MM.1S (cell line): ENCODE data around the gene CCDC154.

ENCODE experiments used
- DNase-seq: peaks from one replicate; pipeline ENCODE4 v3.0.0-alpha.2; 2015
- H2AFZ ChIP-seq: fragments of 300-600 bp; sonication (generic); 2 replicates; pipeline ENCODE4 v1.6.0; 2016; ENCODE audit warnings: antibody characterized with exemption, low read length
- H3F3A ChIP-seq: fragments of 300-600 bp; sonication (generic); 2 replicates; pipeline ENCODE4 v1.6.1; 2016; ENCODE audit warnings: mild to moderate bottlenecking, antibody characterized with exemption, low read length, moderate library complexity, mixed read lengths; ENCODE audit not compliant: insufficient read depth
- H3K27ac ChIP-seq: fragments of 300-600 bp; sonication (generic); 2 replicates; pipeline ENCODE4 v1.5.1; 2016; ENCODE audit warnings: mild to moderate bottlenecking, low read length
- H3K27me3 ChIP-seq: fragments of 300-600 bp; sonication (generic); replicated peaks from 2 replicates; pipeline ENCODE4 v1.6.0; 2016; ENCODE audit warnings: low read length; ENCODE audit not compliant: insufficient read depth
- H3K36me3 ChIP-seq: fragments of 300-600 bp; sonication (generic); replicated peaks from 2 replicates; pipeline ENCODE4 v1.6.1; 2016; ENCODE audit warnings: mild to moderate bottlenecking, low read length, mixed read lengths; ENCODE audit not compliant: insufficient read depth
- H3K4me1 ChIP-seq: fragments of 300-600 bp; sonication (generic); 2 replicates; pipeline ENCODE4 v1.6.1; 2016; ENCODE audit warnings: low read length, mixed read lengths
- H3K4me2 ChIP-seq: fragments of 300-600 bp; sonication (generic); 2 replicates; pipeline ENCODE4 v1.6.0; 2016; ENCODE audit warnings: low read depth, low read length
- H3K4me3 ChIP-seq: fragments of 300-600 bp; sonication (generic); 2 replicates; pipeline ENCODE4 v1.5.1; 2016; ENCODE audit warnings: low read length, mixed read lengths
- H3K79me2 ChIP-seq: fragments of 300-600 bp; sonication (generic); 2 replicates; pipeline ENCODE4 v1.6.1; 2016; ENCODE audit warnings: mixed run types, low read length, mixed read lengths
- H3K9ac ChIP-seq: fragments of 300-600 bp; sonication (generic); 2 replicates; pipeline ENCODE4 v1.6.1; 2016; ENCODE audit warnings: low read length, mixed read lengths
- H3K9me2 ChIP-seq: fragments of 300-600 bp; sonication (generic); replicated peaks from 2 replicates; pipeline ENCODE4 v1.6.1; 2016; ENCODE audit warnings: mild to moderate bottlenecking, low read length, mixed read lengths; ENCODE audit not compliant: insufficient read depth
- H3K9me3 ChIP-seq: fragments of 300-600 bp; sonication (generic); replicated peaks from 2 replicates; pipeline ENCODE4 v1.6.1; 2016; ENCODE audit warnings: mild to moderate bottlenecking, low read length, mixed read lengths; ENCODE audit not compliant: insufficient read depth
- H4K20me1 ChIP-seq: fragments of 300-600 bp; sonication (generic); 2 replicates; pipeline ENCODE4 v1.6.1; 2016; ENCODE audit warnings: mild to moderate bottlenecking, low read length, moderate library complexity, mixed read lengths; ENCODE audit not compliant: insufficient read depth
- CTCF ChIP-seq: fragments of 300-600 bp; sonication (generic); IDR thresholded peaks from 2 replicates; pipeline ENCODE4 v1.5.1; 2016; ENCODE audit warnings: antibody characterized with exemption, low read length, mixed read lengths
- EZH2 ChIP-seq: fragments of 300-600 bp; sonication (generic); optimal IDR thresholded peaks from 2 replicates; pipeline ENCODE3; 2017; ENCODE audit warnings: low read depth, mild to moderate bottlenecking, antibody characterized with exemption, low read length, mixed read lengths
- EZH2phosphoT487 ChIP-seq: fragments of 300-600 bp; sonication (generic); IDR thresholded peaks from 2 replicates; pipeline ENCODE4 v1.6.1; 2018; ENCODE audit warnings: antibody characterized with exemption, low read length

Gene CCDC154

GRCh38 chr16:1450218-1450617 lies 5.9 kb upstream of the CCDC154 start:
- no peak for DNase-seq
- H3K27me3 ChIP-seq: no peaks in the 10 kb centered on the region
- no peaks in the 10 kb centered on the region for H3K36me3 ChIP-seq
- H3K9me2 ChIP-seq: no peaks in the 10 kb centered on the region
- no peak for TF ChIP-seq EZH2
- TF ChIP-seq CTCF: no peak
- H4K20me1 ChIP-seq: no peaks in the 10 kb centered on the region
- H3K9ac ChIP-seq: no peak overlapping the region
- H3F3A ChIP-seq: no peaks in the 10 kb centered on the region
- no peak overlapping the region for H3K4me3 ChIP-seq
- H3K4me1 ChIP-seq: no peaks in the 10 kb centered on the region
- H3K27ac ChIP-seq: no peak overlapping the region
- H2AFZ ChIP-seq: no peak overlapping the region
- H3K9me3 ChIP-seq: no peaks in the 10 kb centered on the region
- no peak overlapping the region for H3K4me2 ChIP-seq
- no peaks in the 10 kb centered on the region for H3K79me2 ChIP-seq

DNA sequence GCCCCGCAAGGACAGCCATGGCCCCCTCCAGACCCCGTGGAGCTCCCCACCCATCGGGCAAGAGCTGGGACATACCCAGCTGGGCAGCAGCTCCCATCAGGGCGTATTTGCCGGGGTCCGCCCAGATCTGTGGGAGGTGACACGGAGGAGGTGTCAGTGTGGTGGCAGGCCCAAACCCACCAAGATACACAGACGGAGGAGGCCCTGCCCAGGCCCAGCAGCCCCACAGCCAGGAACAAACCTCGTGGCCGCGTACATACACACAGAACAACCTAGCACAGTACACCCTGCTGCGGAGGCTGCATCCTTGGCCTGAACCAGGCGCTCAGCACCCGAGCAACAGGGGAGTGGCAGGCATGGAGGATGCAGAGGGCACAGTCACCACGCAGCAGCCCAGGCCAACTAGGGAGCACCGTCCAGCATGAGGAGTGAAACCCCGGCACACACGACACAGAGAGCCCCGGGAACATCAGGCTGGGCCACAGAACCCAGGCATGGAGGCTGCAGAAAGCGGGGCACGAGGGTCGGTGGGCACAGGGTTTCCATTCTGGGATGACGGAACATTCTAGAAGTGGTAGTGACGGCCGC lies 4.9 kb upstream of the CCDC154 start:
- Histone ChIP-seq H3K4me3 (no peak overlapping the region), H3K27me3 (no peaks in the 10 kb centered on the region), H3K9ac (no peak overlapping the region), H3K4me1 (no peaks in the 10 kb centered on the region), H3F3A (no peaks in the 10 kb centered on the region), H2AFZ (no peak overlapping the region), H3K9me3 (no peaks in the 10 kb centered on the region), H4K20me1 (no peaks in the 10 kb centered on the region), H3K36me3 (no peaks in the 10 kb centered on the region), H3K4me2 (no peak overlapping the region), H3K27ac (no peak overlapping the region), H3K79me2 (no peaks in the 10 kb centered on the region), H3K9me2 (no peaks in the 10 kb centered on the region)
- TF ChIP-seq EZH2 (no peak), CTCF (no peak), EZH2phosphoT487 (no peak)
- no peak for DNase-seq

GRCh38 chr16:1448536-1449116 lies 4.3 kb upstream of the CCDC154 start:
- Histone ChIP-seq H3K9me3 (no peaks in the 10 kb centered on the region), H3K9ac (no peak overlapping the region), H3K36me3 (no peaks in the 10 kb centered on the region), H2AFZ (no peak overlapping the region), H3K9me2 (no peaks in the 10 kb centered on the region), H3K4me3 (no peak overlapping the region), H3F3A (no peaks in the 10 kb centered on the region), H3K27me3 (no peaks in the 10 kb centered on the region), H3K4me2 (no peak overlapping the region), H3K79me2 (no peaks in the 10 kb centered on the region), H3K4me1 (no peaks in the 10 kb centered on the region), H3K27ac (no peak overlapping the region), H4K20me1 (no peaks in the 10 kb centered on the region)
- TF ChIP-seq EZH2phosphoT487: no peak
- DNase-seq: no peak

- no peak overlapping the region for H3K27ac ChIP-seq
- H2AFZ ChIP-seq: no peak overlapping the region
- no peaks in the 10 kb centered on the region for H3K27me3 ChIP-seq
- DNase-seq: no peak
- no peak overlapping the region for H3K4me2 ChIP-seq
- H3K9ac ChIP-seq: no peak overlapping the region
- H3K9me3 ChIP-seq: no peaks in the 10 kb centered on the region
- H3K36me3 ChIP-seq: no peaks in the 10 kb centered on the region
- H3K4me3 ChIP-seq: no peak overlapping the region
- TF ChIP-seq EZH2 (no peak), EZH2phosphoT487 (no peak), CTCF (no peak)
- no peaks in the 10 kb centered on the region for H3K9me2 ChIP-seq
- H4K20me1 ChIP-seq: no peaks in the 10 kb centered on the region
- H3F3A ChIP-seq: no peaks in the 10 kb centered on the region
- no peaks in the 10 kb centered on the region for H3K4me1 ChIP-seq
- H3K79me2 ChIP-seq: no peaks in the 10 kb centered on the region
Observed at GRCh38 chr16:1447965-1448364, 3.6 kb upstream of the CCDC154 start.
